Neutrophil (primary cell): ENCODE results near the gene NUP98.

Experiments
- H3K27ac ChIP-seq: fragments of 200-600 bp; sonication (generic); 2 replicates; pipeline ENCODE4 v1.5.1; 2016; ENCODE audit warnings: mild to moderate bottlenecking, moderate library complexity
- H3K27me3 ChIP-seq: fragments of 200-600 bp; sonication (generic); 2 replicates; pipeline ENCODE4 v1.6.0; 2016; ENCODE audit warnings: mild to moderate bottlenecking
- H3K36me3 ChIP-seq: fragments of 200-600 bp; sonication (generic); 2 replicates; pipeline ENCODE4 v1.5.1; 2017
- H3K4me1 ChIP-seq, 2 experiments: fragments of 200-600 bp in 1 of 2; sonication (generic) in 1 of 2; 1 replicate in 1 of 2; 2 replicates in 1 of 2; pipeline versions ENCODE4 v1.5.1 to v1.6.1; 2013 to 2016; ENCODE audit warnings: low read depth in 1 of 2, low read length in 1 of 2, mild to moderate bottlenecking in 1 of 2, moderate library complexity in 1 of 2; ENCODE audit not compliant: control insufficient read depth in 1 of 2, insufficient read depth in 1 of 2
- H3K4me3 ChIP-seq, 2 experiments: fragments of 200-600 bp in 1 of 2; sonication (generic) in 1 of 2; 1 replicate in 1 of 2; 2 replicates in 1 of 2; pipeline ENCODE4 v1.5.1; 2013 to 2016; ENCODE audit warnings: low read depth in 1 of 2, low read length in 1 of 2, mild to moderate bottlenecking in 1 of 2, moderate library complexity in 1 of 2
- H3K9me3 ChIP-seq: fragments of 200-600 bp; sonication (generic); 2 replicates; pipeline ENCODE4 v1.5.1; 2016
- CTCF ChIP-seq: fragments of 200-600 bp; sonication (generic); IDR thresholded peaks from 2 replicates; pipeline ENCODE4 v1.5.1; 2016; ENCODE audit warnings: antibody characterized with exemption

NUP98 gene

GRCh38 chr11:3685923-3686322, 111.4 kb downstream of the NUP98 start:
- TF ChIP-seq CTCF = no peak
- Histone ChIP-seq H3K27me3 (no peaks in the 10 kb centered on the region), H3K27ac (no peak overlapping the region), H3K9me3 (no peaks in the 10 kb centered on the region), H3K4me1 (no peaks in the 10 kb centered on the region), H3K4me3 (no peak overlapping the region), H3K36me3 (peaks cover 97% of the 10 kb centered on the region)

- Histone ChIP-seq H3K27ac (no peak overlapping the region), H3K4me3 (no peak overlapping the region), H3K36me3 (peaks cover 97% of the 10 kb centered on the region), H3K9me3 (no peaks in the 10 kb centered on the region), H3K27me3 (no peaks in the 10 kb centered on the region), H3K4me1 (no peaks in the 10 kb centered on the region)
- TF ChIP-seq CTCF = no peak
Observed at GRCh38 chr11:3684819-3685172, 112.6 kb downstream of the NUP98 start.

GRCh38 chr11:3684129-3684818, 113.1 kb downstream of the NUP98 start:
- H3K4me1 ChIP-seq = no peaks in the 10 kb centered on the region
- no peaks in the 10 kb centered on the region for H3K27me3 ChIP-seq
- H3K9me3 ChIP-seq = no peaks in the 10 kb centered on the region
- no peak for TF ChIP-seq CTCF
- peaks cover 98% of the 10 kb centered on the region for H3K36me3 ChIP-seq
- H3K4me3 ChIP-seq = no peak overlapping the region
- H3K27ac ChIP-seq = no peak overlapping the region

DNA sequence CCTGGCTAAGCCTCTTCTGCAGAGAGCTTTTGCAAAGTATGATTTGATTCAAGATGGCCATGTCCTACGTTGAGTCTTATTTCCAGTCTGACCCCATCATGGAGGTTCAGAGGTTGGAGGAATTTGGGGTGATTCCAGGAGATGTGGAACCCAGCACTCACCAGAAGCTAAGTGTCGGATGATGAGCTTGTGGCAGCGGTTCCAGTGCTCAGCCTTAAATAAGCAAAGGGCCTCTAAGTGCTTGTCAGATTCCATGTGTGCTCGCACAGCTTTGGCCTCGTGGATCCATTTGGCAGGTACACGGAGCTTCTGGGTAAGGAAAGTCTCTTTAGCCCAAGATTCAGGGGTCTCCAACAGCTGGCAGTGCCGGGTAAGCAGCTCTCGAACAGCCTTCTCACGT, 114.3 kb downstream of the NUP98 start:
- Histone ChIP-seq H3K9me3 (no peaks in the 10 kb centered on the region), H3K27me3 (no peaks in the 10 kb centered on the region), H3K27ac (no peak overlapping the region), H3K4me1 (no peaks in the 10 kb centered on the region), H3K36me3 (peaks cover 98% of the 10 kb centered on the region), H3K4me3 (no peak overlapping the region)
- no peak for TF ChIP-seq CTCF

DNA sequence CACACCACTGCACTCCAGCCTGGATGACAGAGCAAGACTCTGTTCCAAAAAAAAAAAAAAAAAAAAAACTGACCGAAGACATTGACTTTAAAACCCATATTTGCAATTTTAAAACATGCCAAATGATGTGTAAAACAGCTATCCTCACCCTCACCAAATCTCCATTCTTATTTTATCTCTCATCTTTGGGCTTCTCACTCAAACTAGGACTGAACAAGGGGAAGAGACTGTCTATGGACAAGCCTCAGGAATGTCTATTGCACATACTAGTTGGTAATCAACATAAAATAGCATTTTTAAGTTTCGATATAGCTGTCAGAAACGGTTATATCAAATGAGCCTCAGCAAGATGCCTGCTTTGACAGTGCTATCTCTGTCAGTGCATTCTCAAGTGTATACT, 118.3 kb downstream of the NUP98 start:
- Histone ChIP-seq H3K4me3 (no peak overlapping the region), H3K36me3 (peaks cover 100% of the 10 kb centered on the region), H3K4me1 (no peaks in the 10 kb centered on the region), H3K9me3 (no peaks in the 10 kb centered on the region), H3K27ac (no peak overlapping the region), H3K27me3 (no peaks in the 10 kb centered on the region)
- TF ChIP-seq CTCF = no peak
